ENCODE results near the gene COL6A2. TPM values are rescaled to one million over a fixed set of nuclear protein-coding genes. Genes with fewer than 3 reads are reported as not detected.

The COL6A2 gene
- polyA plus RNA-seq, 1 of the 3 experiments (the other 2 are of a cell fraction) = 108 TPM

GRCh38 chr21:46080171-46081021 is 17.5 kb upstream of the COL6A2 start:
- H4K20me1 ChIP-seq (ENCODE audit: insufficient read depth) = no peaks in the 10 kb centered on the region
- H3K27ac ChIP-seq (ENCODE audit: low read depth in 2 of 2, low read length in 1 of 2) = peak overlapping the region; percentile 58 to 90; a peak in 3 of 4 replicates
- no peaks in the 10 kb centered on the region for H3K9me3 ChIP-seq
- TF ChIP-seq FOSL2 (IDR thresholded peaks at IDR 0.05; ENCODE audit: borderline replicate concordance, low read depth) (no peak), GATA2 (CRISPR knock-in tag; IDR thresholded peaks at IDR 0.05) (peak; percentile 71), FOXJ3 (CRISPR knock-in tag; IDR thresholded peaks at IDR 0.05) (peak; percentile 76), RCOR1 (IDR thresholded peaks at IDR 0.05; ENCODE audit: low read length) (0 out of 2 replicates have a peak, but pooled peaks have one; percentile 24), MXI1 (IDR thresholded peaks at IDR 0.05; ENCODE audit: low read depth, low read length) (peak; percentile 80), FOXM1 (IDR thresholded peaks at IDR 0.05; ENCODE audit: low read depth) (no peak)
- no peaks in the 10 kb centered on the region for H3K27me3 ChIP-seq (ENCODE audit: insufficient read depth)
- H3K79me2 ChIP-seq (ENCODE audit: insufficient read depth) = no peaks in the 10 kb centered on the region
- no peak overlapping the region for H3K9ac ChIP-seq
- H2AFZ ChIP-seq (ENCODE audit: low read depth) = no peak overlapping the region; the same call in 1 of the 2 replicates
- peak; percentile 84 for DNase-seq
- H3K4me2 ChIP-seq = peak overlapping the region; percentile 59; the same call in 1 of the 2 replicates
- peaks cover 17 to 38% of the 10 kb centered on the region in 2 experiments; a peak in 3 of 4 replicates for H3K4me1 ChIP-seq (ENCODE audit: control insufficient read depth in 1 of 2, insufficient read depth in 2 of 2, low read depth in 1 of 2, low read length in 1 of 2)
- H3F3A ChIP-seq (replicated peaks; ENCODE audit: insufficient read depth) = peaks cover 11% of the 10 kb centered on the region
- ChIA-PET POLR2A (interaction anchor here (1.7 to 2.5 kb wide), 2 partner anchors 48 to 108 kb away, joined by 8 to 13 read pairs; no protein-coding TSS in a partner anchor), CTCF (interaction anchor here (0.7 kb wide), 1 partner anchor 17 kb away, joined by 3 read pairs; no protein-coding TSS in a partner anchor)
- no peaks in the 10 kb centered on the region for H3K36me3 ChIP-seq (replicated peaks in 1 of 2; ENCODE audit: control insufficient read depth in 1 of 2, insufficient read depth in 2 of 2, low read length in 1 of 2)
- H3K4me3 ChIP-seq (ENCODE audit: low read depth in 2 of 2, low read length in 1 of 2) = no peak overlapping the region
- WGBS (ENCODE audit: low lambda C conversion rate) = no CpG with 5 or more reads among the region's 30 CpGs
- no peaks in the 10 kb centered on the region for H3K9me2 ChIP-seq

GRCh38 chr21:46081022-46081861 is 16.7 kb upstream of the COL6A2 start:
- no peak overlapping the region for H3K4me3 ChIP-seq (ENCODE audit: low read depth in 2 of 2, low read length in 1 of 2)
- no peaks in the 10 kb centered on the region for H3K9me2 ChIP-seq
- H3K36me3 ChIP-seq (replicated peaks in 1 of 2; ENCODE audit: control insufficient read depth in 1 of 2, insufficient read depth in 2 of 2, low read length in 1 of 2) = no peaks in the 10 kb centered on the region
- no peak overlapping the region for H3K9ac ChIP-seq
- H3K79me2 ChIP-seq (ENCODE audit: insufficient read depth) = no peaks in the 10 kb centered on the region
- peak overlapping the region in 1 of 2 experiments; percentile 90; a peak in 2 of 4 replicates for H3K27ac ChIP-seq (ENCODE audit: low read depth in 2 of 2, low read length in 1 of 2)
- H3K9me3 ChIP-seq = no peaks in the 10 kb centered on the region
- H2AFZ ChIP-seq (ENCODE audit: low read depth) = no peak overlapping the region
- H3K4me2 ChIP-seq = no peak overlapping the region
- no peaks in the 10 kb centered on the region for H3K27me3 ChIP-seq (ENCODE audit: insufficient read depth)
- WGBS (ENCODE audit: low lambda C conversion rate) = 64% methylated on average over 10 of the region's 39 CpGs
- ChIA-PET CTCF (no interaction called here), POLR2A (interaction anchor here (1.7 to 2.5 kb wide), 2 partner anchors 47 to 109 kb away, joined by 8 to 13 read pairs; no protein-coding TSS in a partner anchor)
- peaks cover 17 to 38% of the 10 kb centered on the region in 2 experiments; a peak in 3 of 4 replicates for H3K4me1 ChIP-seq (ENCODE audit: control insufficient read depth in 1 of 2, insufficient read depth in 2 of 2, low read depth in 1 of 2, low read length in 1 of 2)
- no peak for DNase-seq
- H3F3A ChIP-seq (replicated peaks; ENCODE audit: insufficient read depth) = peaks cover 5% of the 10 kb centered on the region
- no peaks in the 10 kb centered on the region for H4K20me1 ChIP-seq (ENCODE audit: insufficient read depth)
- TF ChIP-seq EP300 (IDR thresholded peaks at IDR 0.05; ENCODE audit: borderline replicate concordance in 1 of 2, low read depth in 1 of 2, low read length in 1 of 2) (no peak), CHD2 (IDR thresholded peaks at IDR 0.05; ENCODE audit: low read length, partially characterized antibody) (no peak), RCOR1 (IDR thresholded peaks at IDR 0.05; ENCODE audit: low read length) (no peak), GABPA (IDR thresholded peaks at IDR 0.05; ENCODE audit: low read depth) (no peak), RXRA (IDR thresholded peaks at IDR 0.05; ENCODE audit: borderline replicate concordance, low read depth) (no peak), ELF1 (IDR thresholded peaks at IDR 0.05) (no peak), MXI1 (IDR thresholded peaks at IDR 0.05; ENCODE audit: low read depth, low read length) (no peak), YY1 (IDR thresholded peaks at IDR 0.05; ENCODE audit: low read depth) (no peak), SMC3 (IDR thresholded peaks at IDR 0.05; ENCODE audit: low read depth, low read length) (no peak)

All from SK-N-SH (cell line).